ENCODE data around the gene PCSK6. TPM values are rescaled to one million over a fixed set of nuclear protein-coding genes. Genes with fewer than 3 reads are reported as not detected.

The PCSK6 gene
- total RNA-seq, 1 experiment from 2014 or later, result 11.5 TPM

DNA sequence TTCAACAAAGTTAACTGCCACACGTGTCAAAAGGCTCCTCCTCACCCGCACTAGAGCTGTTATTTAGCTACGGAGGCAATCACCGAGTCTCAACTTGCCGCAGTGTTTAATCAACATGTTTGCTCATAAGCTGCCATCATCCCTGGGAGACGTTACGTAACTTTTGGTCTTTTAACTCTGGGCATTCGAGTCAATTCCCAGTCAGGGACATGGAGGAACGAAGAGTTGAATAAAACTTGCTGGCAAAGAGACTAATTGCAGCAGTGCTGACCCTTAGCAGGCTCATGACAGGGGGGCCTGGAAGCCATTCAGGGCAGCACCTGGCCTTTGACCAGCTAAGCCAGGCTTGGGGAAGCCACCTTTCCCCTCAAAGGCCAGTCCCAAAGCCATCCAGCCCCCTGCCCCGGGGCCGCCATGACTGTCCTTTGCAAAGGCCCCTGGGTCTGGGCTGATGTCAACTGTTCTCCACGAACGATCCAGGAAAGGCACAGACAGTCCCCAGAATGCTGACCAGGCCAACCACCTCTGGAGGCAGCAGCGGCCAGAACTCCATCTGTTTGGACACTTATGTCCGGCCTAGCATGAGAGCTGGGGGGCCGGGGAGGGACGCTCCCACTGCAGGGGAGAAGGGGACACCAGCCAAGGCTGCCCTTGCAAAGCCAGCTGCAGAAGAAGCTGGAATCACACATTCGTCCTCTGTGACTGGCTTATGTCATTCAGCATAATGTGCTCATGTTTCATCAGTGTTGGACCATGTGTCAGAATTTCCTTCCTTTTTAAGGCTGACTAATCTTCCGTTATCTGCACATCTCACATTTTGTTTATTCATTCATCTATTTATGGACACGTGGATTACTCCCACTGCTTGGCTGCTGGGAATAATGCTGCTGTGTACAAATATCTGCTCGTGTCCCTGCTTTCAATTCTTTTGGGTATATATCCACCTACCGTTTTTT, 43.7 kb downstream of the PCSK6 start:
- in situ Hi-C loops (cut with HindIII; ENCODE audit: low pct_unique_long_range_greater_than_20kb, low sequenced_read_pairs), result no loop called here
- DNase-seq (ENCODE audit: low read depth, low spot score), result no peak

DNA sequence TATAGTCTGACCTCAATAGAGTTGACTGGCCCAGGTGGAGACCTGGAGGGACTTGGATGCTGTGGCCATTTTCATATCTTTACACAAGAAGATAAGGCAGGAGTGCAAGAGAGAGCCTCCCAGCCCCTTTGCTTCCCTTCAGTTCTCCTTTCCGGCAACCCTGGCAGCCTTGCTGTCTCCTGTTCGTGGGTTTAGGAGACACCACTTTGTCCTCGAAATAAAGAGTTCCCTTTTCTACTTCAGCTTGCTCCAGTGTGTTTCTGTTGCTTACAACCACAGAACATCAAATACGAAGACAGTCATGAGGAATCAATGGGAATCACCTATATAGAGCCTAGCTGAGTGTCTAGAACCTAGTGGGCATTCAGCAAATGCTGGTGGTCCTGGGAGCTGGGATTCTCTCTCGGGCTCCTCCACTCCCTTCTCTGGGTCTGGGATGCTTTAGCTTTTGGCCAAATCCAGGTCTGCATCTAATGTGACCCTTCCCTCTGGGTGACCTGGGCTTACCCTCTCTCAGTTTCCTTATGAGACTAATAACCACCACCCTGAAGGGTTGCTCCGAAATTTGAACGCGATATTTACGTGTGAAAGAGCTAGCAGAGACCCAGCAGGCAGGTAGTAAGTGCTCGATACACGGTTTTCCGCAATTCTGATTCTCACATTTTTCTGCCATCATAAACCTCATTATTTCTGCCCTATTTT, 44.5 kb downstream of the PCSK6 start:
- in situ Hi-C loops (cut with HindIII; ENCODE audit: low pct_unique_long_range_greater_than_20kb, low sequenced_read_pairs), result no loop called here

DNA sequence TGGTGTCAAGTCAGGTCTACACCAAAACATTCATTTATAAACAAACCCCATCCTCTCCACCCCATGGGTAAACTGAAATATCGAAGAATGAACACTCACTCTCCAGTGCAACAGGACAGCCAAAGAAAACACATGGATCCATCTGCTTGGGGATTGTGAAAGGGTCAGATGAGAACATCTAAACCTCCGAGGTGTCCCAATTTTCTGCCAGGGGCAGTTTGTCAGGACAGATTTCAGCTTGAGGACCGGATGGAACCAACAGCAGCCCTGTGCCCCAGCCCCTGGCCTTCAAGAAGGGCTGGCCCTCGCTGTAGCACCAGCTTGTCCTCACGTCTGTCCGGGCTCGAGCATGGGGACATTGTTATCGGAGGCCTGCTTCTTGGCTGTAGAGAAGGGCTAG, 45.5 kb downstream of the PCSK6 start:
- in situ Hi-C loops (cut with HindIII; ENCODE audit: low pct_unique_long_range_greater_than_20kb, low sequenced_read_pairs), result no loop called here
- DNase-seq (ENCODE audit: low read depth, low spot score), result no peak

More for the DNA sequence above, 44.5 kb downstream of the PCSK6 start:
- no peak for DNase-seq (ENCODE audit: low read depth, low spot score)

DNA sequence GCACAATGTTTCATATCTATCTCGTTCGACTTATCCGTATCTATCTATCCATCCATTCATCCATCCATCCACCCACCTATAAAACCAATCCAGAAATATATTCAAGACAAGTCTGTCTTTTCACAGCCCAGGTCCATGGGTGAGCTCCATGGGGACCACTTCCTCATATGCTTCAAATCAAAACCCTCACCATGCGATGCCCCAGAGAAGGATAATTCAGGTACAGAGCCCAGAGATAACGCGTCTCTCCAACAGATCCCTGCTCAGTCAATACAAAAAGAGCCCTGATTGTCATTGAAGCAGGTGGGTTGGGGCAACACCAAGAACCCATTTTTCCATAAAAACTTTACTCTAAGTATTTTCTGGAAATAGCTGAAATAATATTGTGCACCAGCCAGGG, 47.2 kb downstream of the PCSK6 start:
- in situ Hi-C loops (cut with HindIII; ENCODE audit: low pct_unique_long_range_greater_than_20kb, low sequenced_read_pairs), result no loop called here
- no peak for DNase-seq (ENCODE audit: low read depth, low spot score)

DNA sequence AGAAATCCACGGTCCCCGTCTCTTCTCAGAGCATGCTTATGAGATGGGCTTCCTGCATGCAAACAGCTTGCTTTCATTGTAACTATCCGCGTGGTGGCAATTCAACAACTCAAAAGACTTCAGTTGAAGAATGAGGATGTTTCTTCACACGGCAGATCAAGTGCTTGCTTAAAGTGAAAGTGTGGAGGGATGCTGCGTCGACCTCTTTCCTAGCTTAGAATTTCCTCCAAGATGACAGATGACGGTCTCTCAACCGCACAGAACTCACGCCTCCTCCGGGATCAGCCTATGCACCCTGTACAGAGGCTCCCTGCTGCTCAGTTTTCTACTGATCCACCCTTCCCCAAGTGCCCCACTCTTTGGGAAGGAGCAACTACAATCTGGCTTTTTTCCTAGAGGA, 47.8 kb downstream of the PCSK6 start:
- in situ Hi-C loops (cut with HindIII; ENCODE audit: low pct_unique_long_range_greater_than_20kb, low sequenced_read_pairs), result no loop called here
- no peak for DNase-seq (ENCODE audit: low read depth, low spot score)

DNA sequence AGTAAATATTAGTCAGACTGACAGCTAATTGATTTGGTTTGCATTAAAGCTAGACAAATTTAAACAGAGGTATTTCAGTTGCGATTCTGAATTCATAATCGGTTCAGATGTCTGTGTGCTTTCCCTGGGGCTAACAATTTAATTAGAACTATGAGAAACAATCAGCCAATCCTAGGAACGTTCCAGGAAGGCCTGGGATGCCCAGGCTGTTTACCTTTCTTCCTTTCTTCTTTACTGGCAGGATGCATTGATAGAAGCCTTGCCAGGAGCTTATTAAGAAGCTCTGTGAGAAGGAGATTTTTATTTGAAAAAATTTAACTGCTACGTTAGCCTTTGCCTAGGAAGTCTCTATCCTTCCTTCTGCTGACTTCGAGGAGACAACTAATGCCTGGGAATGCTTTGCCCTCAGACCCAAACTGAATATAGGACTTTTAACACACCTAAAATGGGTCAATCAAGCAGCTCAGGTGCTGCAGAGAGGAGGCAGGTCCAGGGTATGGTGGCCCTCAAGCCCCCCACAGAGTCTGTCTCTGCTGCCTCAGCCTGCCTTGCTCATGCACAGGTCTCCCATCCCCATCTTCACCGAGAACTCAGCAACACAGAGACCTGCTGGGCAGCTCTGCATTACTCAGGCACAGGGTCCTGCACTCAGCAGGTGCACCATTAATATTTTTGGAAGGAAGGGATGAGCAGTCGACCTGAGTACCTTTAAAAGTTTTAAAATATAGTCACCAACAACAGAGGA, 48.5 kb downstream of the PCSK6 start:
- DNase-seq (ENCODE audit: low read depth, low spot score), result no peak
- in situ Hi-C loops (cut with HindIII; ENCODE audit: low pct_unique_long_range_greater_than_20kb, low sequenced_read_pairs), result no loop called here

DNA sequence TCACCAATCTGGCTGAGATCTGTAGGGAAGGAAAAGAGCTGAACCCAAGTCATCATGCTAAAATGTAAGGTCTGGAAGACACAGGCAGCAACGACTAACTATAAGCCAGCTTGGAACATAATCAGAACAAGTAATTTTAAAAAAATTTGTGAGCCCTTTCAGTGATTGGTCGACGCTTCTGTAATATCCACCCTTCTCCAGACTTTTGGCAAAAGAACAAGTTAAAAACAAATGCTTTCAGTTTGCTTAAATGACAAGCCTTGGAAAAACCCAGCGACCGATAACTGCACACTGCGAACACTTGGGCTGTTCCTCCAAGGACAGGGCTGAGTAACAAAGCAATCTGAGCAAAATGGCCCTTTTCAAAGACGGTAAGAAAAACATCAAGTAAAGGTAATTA, 49.6 kb downstream of the PCSK6 start:
- in situ Hi-C loops (cut with HindIII; ENCODE audit: low pct_unique_long_range_greater_than_20kb, low sequenced_read_pairs), result no loop called here
- DNase-seq (ENCODE audit: low read depth, low spot score), result no peak

DNA sequence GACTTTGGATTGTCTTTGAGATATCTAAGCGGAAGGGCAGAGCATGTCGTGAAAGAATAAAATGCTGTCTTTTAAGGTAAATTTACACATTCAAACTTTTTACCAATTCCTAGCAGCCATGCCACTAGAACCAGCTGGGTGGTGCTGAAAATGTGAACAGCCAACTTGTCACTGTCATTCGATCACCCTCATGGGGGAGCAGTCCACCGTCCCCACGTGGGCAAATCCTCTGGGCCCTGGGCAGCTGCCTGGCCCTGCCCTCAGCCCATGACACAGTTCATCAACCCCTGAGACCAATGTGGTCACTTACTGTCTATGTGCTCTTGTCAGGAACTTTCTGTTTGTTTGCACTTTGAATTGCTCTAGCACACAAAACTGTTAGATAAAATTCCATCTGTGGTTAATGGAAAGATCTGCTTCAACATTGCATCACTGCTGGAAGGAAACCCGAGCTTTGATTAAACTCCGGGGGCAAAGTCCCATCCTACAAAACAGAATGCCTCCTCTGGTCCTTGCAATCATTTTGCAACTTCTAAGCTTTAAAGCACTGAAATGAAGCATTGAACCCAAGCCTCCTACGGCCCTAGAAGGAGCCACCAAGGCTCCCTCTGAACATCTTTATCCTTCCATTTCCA, 50.1 kb downstream of the PCSK6 start:
- in situ Hi-C loops (cut with HindIII; ENCODE audit: low pct_unique_long_range_greater_than_20kb, low sequenced_read_pairs), result no loop called here
- DNase-seq (ENCODE audit: low read depth, low spot score), result no peak

DNA sequence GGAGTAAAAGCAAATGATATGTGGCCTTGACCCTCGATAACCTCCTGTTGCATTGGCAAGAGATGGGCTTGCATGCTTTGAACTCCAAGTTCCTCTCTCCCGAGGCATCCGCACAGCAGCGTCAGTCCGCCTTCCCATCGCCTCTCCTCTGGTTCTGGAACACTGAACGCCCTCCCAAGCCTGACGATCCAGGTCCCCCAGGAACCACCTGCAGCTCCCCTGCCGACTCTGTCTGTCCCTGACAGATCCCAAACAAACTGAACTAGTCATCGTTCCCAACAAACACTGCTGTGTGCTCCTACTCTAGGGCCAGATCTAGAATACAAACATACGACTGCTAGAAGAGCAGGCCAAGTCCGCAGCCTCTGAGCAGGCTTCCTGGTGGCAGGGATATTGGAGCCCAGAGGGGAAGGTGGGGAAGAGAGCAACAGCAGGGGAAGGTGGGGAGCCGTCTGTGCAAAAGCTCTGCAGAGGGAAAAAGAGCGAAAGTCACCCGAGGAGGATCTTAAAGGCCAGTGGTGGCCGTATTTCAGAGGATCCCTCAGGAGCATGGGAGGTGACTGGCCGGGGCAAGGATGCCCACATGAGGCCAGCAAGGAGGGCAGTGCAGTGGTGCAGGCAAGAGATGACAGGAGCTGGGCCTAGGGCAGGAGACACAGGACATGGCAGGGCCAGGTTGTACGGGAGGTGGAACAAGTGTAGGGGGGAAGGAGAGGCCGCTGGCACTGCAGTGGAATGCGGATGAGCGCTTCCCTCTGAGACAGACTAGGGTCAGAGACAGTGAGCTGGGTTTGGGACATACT, 50.8 kb downstream of the PCSK6 start:
- no peak for DNase-seq (ENCODE audit: low read depth, low spot score)
- in situ Hi-C loops (cut with HindIII; ENCODE audit: low pct_unique_long_range_greater_than_20kb, low sequenced_read_pairs), result no loop called here

DNA sequence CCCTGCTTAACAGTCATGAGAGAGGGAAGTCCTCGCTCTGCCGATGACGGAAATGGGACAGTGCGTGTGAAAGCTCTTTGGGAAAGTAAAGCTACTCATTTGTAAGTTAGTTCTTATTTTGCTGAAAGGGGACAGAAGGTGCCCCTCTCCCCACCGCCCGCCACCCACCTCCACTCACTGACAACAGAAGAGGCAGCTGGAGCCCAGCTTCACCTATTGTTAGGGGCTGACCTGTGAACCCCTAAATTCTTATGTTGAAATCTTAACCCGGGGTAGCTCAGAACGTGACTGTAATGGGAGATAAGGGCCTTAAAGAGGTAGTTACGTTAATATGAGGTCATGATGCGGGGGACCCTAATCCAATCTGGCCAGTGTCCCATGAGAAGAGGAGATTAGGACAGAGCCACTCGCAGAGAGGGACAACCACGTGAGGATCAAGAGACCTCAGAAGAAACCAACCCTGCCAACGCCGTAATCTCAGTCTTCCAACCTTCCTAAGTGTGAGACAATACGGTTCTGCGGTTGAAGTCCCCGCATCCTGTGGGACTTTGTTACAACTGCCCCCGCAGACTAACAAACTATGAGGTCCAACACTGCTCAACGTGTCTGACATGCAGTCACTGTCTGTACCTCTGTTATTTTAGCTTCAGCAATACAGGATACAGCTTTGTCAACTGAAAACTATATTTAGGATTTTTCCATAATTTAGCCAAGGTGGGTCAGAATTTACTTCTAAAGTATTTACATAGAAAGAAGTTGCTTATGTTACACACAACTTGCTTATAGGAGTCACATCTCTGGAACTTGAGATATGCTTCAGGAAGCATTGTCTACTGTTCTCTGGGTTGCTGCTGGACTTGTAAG, 51.7 kb downstream of the PCSK6 start:
- DNase-seq (ENCODE audit: low read depth, low spot score), result no peak
- in situ Hi-C loops (cut with HindIII; ENCODE audit: low pct_unique_long_range_greater_than_20kb, low sequenced_read_pairs), result no loop called here

DNA sequence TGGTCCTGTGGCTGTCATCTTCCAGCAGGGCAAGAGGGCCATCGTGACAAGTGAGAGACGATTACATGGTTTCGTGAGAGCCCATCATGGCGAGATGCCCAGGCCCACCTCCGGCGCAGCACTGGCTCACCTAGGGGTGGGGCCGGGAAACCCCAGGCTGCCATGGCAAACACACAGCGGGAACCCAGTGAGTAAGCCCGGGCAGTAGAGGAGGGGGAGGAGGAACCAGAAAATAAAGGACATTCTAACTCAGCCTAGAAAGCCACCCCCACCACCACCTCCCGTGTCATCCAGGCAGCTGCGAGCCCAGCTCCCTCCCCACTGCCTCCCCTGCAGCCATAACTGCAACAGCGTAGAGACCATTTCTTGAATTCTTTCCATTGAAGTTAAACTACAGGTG, 52.3 kb downstream of the PCSK6 start:
- in situ Hi-C loops (cut with HindIII; ENCODE audit: low pct_unique_long_range_greater_than_20kb, low sequenced_read_pairs), result no loop called here
- no peak for DNase-seq (ENCODE audit: low read depth, low spot score)

DNA sequence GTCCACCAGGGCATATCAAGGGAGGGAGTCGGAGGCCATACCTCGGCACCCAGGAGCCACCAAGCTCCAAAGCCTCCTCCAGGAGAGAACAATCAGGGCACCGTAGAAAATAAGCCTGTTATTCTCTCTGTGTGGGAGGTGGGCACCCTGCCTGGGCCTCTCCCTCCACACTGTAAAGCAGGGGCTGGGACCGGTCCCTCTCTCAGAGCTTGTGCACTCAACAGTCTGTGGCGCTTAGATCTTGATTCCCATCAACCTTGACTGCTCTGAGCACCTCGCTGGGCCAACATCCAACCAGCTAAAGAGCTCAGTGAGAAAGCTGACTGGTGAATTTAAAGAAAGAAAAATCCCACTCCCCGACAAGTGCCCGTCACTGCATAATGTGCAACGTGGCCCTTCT, 53.0 kb downstream of the PCSK6 start:
- in situ Hi-C loops (cut with HindIII; ENCODE audit: low pct_unique_long_range_greater_than_20kb, low sequenced_read_pairs), result no loop called here
- DNase-seq (ENCODE audit: low read depth, low spot score), result no peak

DNA sequence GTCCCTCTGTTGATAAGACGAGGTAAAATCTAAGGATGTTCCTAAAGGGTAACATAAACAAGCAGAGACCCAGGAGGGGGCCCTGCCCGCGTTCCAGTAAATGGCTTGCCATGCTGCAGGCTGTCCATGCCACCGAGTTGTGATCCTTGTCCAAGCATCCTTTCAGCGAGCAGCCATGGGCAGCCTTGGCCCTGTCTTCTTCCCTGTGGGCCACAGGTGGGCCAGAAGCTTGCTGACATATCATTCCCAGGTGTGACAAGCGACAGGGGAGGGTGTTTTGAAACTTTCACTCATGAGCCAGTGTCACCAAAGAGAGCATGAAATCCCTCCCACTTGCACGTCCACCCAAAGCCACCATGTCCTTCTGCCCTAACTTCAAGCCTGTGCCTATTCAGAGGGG, 53.7 kb downstream of the PCSK6 start:
- DNase-seq (ENCODE audit: low read depth, low spot score), result no peak
- in situ Hi-C loops (cut with HindIII; ENCODE audit: low pct_unique_long_range_greater_than_20kb, low sequenced_read_pairs), result no loop called here

DNA sequence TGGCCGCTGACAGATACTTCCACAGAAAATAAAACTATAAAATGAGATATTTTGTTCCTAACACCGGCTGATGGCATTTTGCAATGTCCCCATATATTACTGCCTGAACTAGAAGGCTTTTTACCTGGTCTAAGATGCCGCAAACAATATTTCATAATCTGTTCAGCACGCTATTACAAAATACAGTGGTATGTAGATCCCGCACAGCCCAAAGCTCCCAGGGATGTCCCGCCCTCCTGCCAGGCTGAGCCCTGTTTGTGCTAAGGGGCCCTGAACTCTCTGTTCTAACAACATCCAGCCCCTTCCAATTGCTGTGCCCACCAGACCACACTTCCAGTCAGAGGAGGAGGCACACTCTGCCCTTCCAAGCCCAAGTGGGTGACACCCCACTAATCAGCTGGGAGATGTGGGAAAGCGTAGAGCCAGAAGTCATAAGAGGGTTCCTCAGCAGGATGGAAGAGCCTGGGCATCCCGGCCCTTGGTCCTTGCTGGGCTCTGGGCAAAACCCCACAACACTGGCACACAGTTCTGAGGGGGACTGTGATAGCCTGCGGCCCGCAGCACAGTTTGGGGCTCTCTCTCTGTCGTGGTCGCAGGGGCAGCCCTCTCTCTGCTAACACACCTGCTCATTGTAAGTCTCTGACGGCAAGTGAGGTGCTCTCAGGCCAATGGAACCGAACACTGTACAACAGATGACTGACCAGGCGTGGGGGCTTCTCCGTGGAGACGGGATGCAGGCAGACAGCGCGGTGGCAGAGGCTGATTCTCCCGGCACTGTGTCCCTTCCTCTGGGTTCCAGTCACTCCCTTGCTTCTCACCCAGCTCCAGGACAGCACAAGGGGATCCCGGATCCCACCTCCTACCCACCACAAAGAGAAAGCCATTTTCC, 55.2 kb downstream of the PCSK6 start:
- no peak for DNase-seq (ENCODE audit: low read depth, low spot score)
- in situ Hi-C loops (cut with HindIII; ENCODE audit: low pct_unique_long_range_greater_than_20kb, low sequenced_read_pairs), result no loop called here

DNA sequence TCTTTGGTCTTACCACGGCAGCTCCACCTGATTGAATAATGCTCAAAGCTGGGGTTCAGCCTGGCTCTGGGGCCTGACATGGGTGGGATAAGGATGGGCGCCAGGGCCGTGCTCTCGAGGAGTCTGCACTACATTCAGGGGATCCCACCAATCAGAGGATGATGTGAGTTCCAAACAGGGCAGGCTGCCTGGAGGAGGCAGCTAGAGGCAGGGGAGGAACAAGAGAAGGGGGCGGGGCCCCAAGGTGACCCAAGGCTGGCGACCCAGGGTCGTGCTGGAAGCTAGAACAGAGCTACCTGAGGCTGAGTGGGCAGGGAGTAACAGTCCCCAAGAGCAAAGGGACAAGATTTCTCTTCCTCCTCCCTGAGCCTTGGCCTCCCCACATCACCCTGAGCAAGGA, 56.1 kb downstream of the PCSK6 start:
- no peak for DNase-seq (ENCODE audit: low read depth, low spot score)
- in situ Hi-C loops (cut with HindIII; ENCODE audit: low pct_unique_long_range_greater_than_20kb, low sequenced_read_pairs), result no loop called here
